ENCODE results near the gene KRT35. TPM values are rescaled to one million over a fixed set of nuclear protein-coding genes. Genes with fewer than 3 reads are reported as not detected.
"Not testable (repeated sequence)": the region's sequence is repeated elsewhere in the genome, so short reads cannot be mapped to it uniquely, and the experiment has no call there.

The KRT35 gene
- total RNA-seq, 1 experiment from 2014 or later, result not detected

DNA sequence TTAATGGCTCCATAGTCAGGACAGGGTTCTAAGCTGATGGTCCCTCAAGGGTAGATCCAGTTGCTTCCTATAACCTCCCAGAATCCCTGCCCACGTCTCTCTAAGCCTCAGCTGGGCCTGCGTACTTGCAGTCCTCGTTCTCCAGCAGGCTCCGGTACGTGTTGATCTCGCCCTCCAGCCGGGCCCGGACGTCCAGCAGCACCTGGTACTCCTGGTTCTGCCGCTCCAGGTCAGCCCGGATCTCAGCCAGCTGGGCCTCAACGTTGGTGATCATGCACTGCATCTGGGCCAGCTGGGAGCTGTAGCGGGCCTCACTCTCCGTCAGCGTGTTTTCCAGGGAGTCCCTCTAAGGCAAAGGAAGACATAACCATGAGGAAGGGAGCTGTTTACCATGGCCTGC lies 18.2 kb downstream of the KRT35 start:
- no peak for DNase-seq (ENCODE audit: low spot score)

GRCh38 chr17:41457676-41458075 lies 23.3 kb downstream of the KRT35 start:
- DNase-seq (ENCODE audit: low spot score), result no peak

- DNase-seq (ENCODE audit: low spot score), result peak; percentile 3
These were observed 24.7 kb downstream of the KRT35 start for GRCh38 chr17:41456204-41456603.

- no peak for DNase-seq (ENCODE audit: low spot score)
These were observed 25.7 kb downstream of the KRT35 start for GRCh38 chr17:41455236-41455635.

DNA sequence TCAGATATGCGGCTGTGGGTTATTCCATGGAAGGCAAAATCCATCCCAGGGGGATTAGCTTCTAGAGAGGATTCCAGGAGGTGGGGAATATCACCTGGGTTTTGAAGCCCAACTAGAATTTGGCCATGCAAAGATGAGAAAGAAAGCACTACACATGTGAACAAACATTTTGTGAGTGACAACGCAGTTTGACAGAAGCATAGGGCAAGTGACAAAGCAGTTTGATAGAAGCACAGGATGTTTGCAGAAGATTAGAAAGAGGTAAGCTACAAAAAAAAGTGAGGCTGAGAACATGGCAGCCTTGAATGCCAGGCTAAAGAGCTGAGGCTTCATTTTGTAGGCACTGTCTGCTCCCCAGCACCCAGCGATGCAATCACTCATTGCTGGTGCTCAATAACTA lies 27.9 kb downstream of the KRT35 start:
- no peak for DNase-seq (ENCODE audit: low spot score)

- no peak for DNase-seq (ENCODE audit: low spot score)
These were observed 28.7 kb downstream of the KRT35 start for GRCh38 chr17:41452281-41452680.

GRCh38 chr17:41451154-41451728 lies 29.7 kb downstream of the KRT35 start:
- DNase-seq (ENCODE audit: low spot score), result no peak

GRCh38 chr17:41449008-41449407 lies 31.9 kb downstream of the KRT35 start:
- DNase-seq (ENCODE audit: low spot score), result no peak

- DNase-seq (ENCODE audit: low spot score), result no peak
These were observed 32.4 kb downstream of the KRT35 start for GRCh38 chr17:41448506-41448905.

- DNase-seq (ENCODE audit: low spot score), result no peak
These were observed 34.1 kb downstream of the KRT35 start for GRCh38 chr17:41446806-41447205.

GRCh38 chr17:41444640-41445039 lies 36.3 kb downstream of the KRT35 start:
- no peak for DNase-seq (ENCODE audit: low spot score)

GRCh38 chr17:41444186-41444585 lies 36.8 kb downstream of the KRT35 start:
- DNase-seq (ENCODE audit: low spot score), result no peak

GRCh38 chr17:41442739-41443138 lies 38.2 kb downstream of the KRT35 start:
- no peak for DNase-seq (ENCODE audit: low spot score)

DNA sequence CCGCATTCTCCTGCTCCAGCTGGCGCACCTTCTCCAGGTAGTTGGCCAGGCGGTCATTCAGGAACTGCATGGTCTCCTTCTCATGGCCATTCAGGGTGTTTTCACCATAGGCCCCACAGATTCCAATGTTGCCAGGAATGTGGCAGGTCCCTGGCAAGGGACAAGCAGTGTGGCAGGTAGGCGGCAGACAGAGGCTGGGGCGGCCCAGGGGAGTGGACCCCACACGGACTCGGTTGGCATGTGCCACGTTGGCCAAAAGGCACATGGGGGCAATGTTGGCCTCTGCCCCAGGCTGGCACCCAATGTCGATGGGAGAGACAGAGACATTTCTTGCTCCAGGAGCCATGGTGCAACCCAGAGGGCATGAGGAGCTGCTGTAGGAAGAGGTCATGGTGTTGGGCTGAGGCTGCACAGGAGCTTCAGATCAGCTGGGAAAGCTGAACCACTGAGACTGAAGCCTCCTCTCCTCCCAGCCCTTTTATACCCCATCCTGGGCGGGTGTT lies 40.4 kb downstream of the KRT35 start, which contains the start of gene KRT38:
TSS of gene KRT38 (minus strand) at position 453 of the 503 bp plus-strand sequence. CDS start at position 391, 62 bp downstream.
- no peak for DNase-seq (ENCODE audit: low spot score)

- DNase-seq (ENCODE audit: low spot score), result no peak
These were observed 41.6 kb downstream of the KRT35 start for GRCh38 chr17:41439375-41439774.

GRCh38 chr17:41437769-41438168 lies 43.2 kb downstream of the KRT35 start:
- no peak for DNase-seq (ENCODE audit: low spot score)

DNA sequence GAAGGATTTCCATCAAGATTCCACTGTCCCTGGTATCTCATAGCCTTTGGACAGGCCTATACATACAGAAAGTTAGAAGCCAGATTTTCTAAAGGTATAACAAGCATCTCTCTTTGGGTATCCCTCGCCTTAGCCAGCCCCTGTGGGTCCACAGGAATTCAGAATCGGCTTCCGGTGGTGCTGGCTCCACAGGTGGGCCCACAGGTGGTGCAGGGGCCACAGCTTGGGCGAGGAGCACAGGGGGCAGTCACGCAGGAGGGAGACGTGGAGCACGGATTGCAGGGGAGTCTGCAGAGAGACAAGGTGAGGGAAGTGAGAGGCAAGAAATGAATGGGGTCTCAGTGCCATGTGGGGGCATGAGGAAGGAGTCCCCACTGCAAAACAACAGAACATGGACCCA lies 43.7 kb downstream of the KRT35 start:
- no peak for DNase-seq (ENCODE audit: low spot score)

GRCh38 chr17:41434415-41434814 lies 46.5 kb downstream of the KRT35 start:
- no peak for DNase-seq (ENCODE audit: low spot score)

GRCh38 chr17:41434005-41434404 lies 46.9 kb downstream of the KRT35 start:
- DNase-seq (ENCODE audit: low spot score), result no peak

DNA sequence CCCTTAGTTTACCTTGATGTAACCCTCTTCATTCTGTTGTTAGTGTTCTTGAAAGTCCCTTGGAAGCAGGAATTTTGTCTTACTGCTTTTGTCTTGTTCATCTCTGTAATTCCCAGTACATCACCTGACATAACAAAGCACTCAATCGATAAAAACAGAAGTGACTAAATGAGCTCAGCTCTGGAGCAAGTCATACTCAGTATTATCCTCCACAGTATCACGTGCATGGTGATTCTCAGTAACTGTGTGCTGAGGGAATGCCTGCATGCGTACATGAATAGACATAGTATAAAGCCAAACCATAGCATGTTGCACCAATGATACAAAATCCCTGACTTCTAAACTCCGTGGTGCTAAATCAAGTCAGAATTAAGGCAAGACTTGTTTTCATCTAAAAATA lies 47.4 kb downstream of the KRT35 start:
- no peak for DNase-seq (ENCODE audit: low spot score)

DNA sequence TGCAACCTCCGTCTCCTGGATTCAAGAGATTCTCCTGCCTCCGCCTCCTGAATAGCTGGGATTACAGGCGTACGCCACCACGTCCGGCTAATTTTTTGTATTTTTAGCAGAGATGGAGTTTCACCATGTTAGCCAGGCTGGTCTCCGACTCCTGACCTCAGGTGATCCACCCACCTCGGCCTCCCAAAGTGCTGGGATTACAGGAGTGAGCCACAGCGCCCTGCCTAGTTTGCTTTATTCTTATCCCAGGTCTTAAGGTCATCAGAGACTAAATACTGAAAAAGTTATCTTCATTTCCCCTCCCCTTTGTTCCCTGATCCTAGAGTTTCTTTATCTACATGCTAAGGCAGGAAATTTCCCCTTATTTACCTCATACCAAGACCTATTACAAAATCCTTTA lies 50.6 kb downstream of the KRT35 start:
- not testable (repeated sequence) for DNase-seq (ENCODE audit: low spot score)

- DNase-seq (ENCODE audit: low spot score), result no peak
These were observed 51.3 kb downstream of the KRT35 start for GRCh38 chr17:41429667-41430066.

DNA sequence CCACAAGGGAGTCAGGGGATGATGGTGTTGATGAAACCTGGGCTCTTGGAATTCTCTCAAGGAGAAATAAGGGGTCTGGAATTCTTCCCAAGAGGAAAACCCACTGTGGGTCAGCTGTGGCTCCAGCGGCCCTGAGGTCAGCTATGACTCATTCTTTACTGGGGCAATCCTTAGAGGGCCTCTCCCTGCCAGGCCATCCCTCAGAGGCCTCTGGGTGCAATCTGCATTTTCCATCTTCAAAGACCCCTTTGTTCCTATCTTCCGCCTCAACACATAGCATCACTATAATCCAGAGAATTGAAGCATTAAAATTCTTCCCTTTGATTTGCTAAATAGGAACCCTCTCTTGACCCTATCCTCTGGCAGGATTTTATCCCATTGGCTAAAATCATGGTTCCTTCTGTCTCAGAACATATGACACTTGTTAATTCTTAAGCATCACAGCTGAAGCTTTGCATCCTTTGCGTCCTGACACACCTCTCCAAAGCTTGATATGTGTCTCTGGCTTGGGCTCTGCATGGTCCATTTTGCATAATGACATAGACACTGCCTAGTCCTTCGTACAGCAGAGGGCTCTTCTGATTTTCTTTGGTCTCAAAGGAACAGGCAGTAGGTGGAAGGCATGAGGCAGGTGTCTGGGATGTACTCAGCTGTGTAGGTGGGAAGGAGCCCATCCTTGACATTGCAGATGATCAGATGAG lies 52.2 kb downstream of the KRT35 start:
- no peak for DNase-seq (ENCODE audit: low spot score)

Measured in HT-29 (cell line).